ENCODE measurements around the gene KCNQ5. TPM values are rescaled to one million over a fixed set of nuclear protein-coding genes. Genes with fewer than 3 reads are reported as not detected.

The KCNQ5 gene
- total RNA-seq, 1 donor from 2014 or later: 0.39 TPM

DNA sequence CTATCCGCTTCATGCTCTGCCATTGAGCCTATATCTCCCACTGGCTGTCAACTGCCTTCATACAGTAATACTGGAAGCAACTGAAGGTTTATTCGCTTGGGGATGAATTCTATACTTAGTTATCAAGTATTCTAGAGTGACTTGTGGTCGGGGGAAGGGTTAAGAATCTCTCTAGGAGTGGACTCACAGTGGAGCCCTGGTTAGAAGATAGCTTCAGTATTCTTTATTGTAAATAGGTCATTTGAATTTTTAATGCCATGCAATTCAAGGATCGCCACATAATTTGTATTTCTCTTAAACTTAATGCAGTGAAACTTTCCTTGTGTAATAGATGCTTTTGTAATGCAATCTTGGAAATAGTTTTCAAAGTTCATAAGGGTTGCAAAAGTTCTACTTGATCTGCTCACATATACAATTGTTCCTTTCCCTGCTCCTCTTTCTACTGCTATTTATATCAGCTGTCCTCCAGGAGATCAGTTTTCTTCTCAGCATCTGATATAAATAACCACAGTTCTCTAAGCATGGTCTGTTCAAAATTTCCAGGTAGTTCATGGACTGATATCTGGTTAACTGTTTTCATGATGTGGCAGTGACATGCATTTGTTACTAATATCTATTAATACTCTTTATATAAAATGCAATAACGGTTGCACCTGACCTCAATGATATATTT is 120.3 kb downstream of the KCNQ5 start:
- DNase-seq: no peak

DNA sequence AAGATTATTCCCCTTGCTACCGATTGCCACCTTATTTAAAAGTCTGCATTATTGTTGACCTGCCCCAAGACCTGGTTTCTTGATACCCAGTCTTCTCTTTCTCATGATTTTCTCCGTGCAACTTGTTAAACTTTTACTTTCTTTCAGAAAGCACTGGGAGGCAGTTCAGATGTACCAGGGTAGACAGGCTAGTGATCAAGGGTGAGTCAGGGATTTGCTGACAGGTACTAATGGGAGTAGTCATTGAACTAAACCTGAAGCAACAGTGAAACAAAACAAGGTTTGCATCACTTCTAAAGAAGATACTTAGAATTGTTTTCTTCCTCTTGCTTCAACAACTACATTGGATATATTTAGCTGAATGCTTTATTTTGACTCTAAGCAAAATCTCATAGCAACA is 124.4 kb downstream of the KCNQ5 start:
- no peak for DNase-seq

DNA sequence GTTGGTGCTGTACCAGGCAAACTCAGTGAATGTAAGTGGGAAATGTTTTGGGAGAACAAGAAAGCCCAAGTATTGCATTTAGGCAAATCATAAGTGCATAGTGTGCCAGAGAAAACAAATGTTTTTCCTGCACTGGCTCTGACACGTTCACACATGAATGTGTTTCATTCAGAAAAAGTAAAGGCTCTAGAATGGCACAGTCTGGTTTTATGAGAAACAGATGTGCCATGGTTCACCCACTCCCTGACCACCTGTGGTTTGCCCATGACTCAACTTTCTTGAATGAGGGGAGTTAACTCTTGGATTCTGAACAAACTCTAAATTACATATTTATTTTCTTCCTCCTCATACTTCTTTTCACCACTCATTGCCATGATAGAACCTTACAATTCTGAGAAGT is 126.9 kb downstream of the KCNQ5 start:
- DNase-seq: no peak

DNA sequence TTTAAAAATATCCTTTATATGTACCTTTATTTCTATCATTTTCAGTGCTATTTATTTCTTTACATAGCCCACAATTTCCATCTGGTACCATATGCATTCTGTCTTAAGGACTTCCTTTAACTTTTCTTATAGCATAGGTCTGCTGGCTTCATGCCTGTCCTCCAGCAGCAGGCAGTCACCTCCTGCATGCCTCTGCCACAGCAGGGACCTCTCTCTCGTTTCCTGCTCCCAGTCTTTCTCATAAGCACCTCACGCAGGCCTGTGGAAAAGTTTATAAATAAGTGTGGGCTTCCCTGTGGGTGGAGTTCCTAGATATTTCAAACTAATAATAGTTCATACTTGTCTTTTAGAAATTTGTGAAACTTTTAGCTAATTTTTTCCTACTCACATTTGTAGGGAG is 133.9 kb downstream of the KCNQ5 start:
- DNase-seq: no peak

DNA sequence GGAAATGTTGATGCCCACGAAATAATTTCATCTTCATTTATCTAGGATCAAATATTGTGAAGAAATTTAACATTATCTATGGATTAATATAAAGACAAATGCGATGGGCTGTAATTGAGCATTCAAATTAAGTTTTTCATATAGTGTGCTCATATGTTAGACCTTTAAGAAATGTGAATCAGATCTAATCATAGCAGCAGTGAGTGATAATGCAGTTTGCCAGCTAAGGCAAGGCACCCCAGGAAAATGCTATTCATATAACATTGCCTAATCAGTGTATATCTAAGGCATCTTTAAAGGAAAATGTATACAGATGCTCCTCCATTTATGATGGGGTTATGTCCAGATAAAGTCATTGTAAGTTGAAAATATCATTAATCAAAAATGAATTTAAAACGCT is 135.2 kb downstream of the KCNQ5 start:
- DNase-seq: no peak

DNA sequence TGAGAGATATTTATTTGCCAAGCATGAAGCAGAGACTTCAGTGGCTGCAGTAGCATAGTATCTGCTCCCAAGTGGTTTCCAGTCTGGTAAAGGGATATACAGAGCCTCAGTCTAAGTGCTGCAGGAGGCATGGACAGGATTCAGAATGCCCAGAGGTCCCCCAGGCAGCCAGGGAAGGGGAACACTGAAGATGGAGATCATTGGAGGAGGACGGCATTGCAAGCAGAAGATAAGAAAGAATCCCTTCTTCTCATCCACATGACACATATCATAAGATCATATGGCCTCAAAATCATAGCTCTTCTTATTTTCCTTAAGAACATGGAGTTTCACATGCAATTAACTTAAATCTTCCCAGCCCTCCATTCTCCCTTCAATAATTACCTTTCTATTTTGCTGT is 136.1 kb downstream of the KCNQ5 start:
- DNase-seq: no peak

- DNase-seq: no peak
Observed at GRCh38 chr6:72758901-72759300, 137.0 kb downstream of the KCNQ5 start.

DNA sequence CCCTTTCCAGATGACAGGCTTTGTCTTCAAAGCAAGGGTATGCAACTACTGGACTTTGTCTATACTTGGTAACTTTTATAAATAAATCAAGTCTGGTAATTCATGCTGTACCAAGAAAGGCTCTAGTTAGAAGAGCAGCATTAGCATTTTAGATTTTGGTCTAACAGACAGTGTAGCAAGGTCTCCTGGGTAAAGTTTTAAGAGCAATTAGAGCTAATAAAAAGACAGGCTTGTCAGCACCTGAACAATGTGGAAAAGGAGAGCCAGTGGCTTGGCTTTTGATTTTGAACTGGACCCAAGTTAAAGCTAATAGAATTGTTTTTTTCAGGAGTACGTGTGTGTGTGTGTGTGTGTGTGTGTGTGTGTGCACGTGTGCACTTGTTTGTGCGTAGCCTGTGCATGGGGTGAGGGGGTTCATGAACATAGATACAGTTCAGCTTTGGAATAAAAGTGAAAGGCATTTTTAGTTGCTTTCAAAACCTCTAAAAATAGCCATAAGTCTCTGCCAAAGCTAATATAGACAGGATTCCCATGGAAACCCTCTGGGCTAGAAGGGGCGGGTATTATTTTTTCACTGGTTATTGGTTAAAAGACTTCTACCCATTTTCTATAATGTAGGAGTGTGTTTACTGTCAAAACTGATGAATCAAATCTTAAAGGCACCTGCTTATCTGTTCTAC is 138.4 kb downstream of the KCNQ5 start:
- no peak for DNase-seq

GRCh38 chr6:72761761-72762160 is 139.9 kb downstream of the KCNQ5 start:
- no peak for DNase-seq

- DNase-seq: no peak
Observed at GRCh38 chr6:72769459-72770125, 147.7 kb downstream of the KCNQ5 start.

GRCh38 chr6:72770959-72771358 is 149.1 kb downstream of the KCNQ5 start:
- no peak for DNase-seq

GRCh38 chr6:72776456-72776855 is 154.6 kb downstream of the KCNQ5 start:
- DNase-seq: no peak

GRCh38 chr6:72781624-72782023 is 159.8 kb downstream of the KCNQ5 start:
- no peak for DNase-seq

GRCh38 chr6:72783035-72783434 is 161.2 kb downstream of the KCNQ5 start:
- no peak for DNase-seq

DNA sequence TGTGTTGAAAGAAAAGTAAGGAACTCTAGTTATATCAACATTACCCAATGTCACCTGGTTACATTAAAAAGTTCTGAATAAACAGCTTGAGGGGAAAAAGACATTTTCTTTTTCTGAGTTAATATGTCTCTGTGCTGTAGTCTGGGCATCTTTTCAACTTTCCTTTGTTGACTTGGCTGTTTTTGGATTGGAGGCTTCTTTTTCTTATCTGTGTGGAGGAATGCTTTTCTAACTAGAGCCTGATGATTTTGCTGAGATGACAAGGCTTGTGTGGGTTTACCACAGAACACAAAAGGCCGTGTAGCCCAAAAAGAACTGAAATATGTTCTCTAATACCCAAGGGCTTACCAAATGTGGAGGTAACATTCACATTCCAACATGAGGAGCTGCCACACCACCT is 161.8 kb downstream of the KCNQ5 start:
- peak; percentile 12 for DNase-seq

GRCh38 chr6:72784071-72784470 is 162.2 kb downstream of the KCNQ5 start:
- DNase-seq: no peak

- DNase-seq: no peak
Observed at GRCh38 chr6:72784581-72784980, 162.7 kb downstream of the KCNQ5 start.

DNA sequence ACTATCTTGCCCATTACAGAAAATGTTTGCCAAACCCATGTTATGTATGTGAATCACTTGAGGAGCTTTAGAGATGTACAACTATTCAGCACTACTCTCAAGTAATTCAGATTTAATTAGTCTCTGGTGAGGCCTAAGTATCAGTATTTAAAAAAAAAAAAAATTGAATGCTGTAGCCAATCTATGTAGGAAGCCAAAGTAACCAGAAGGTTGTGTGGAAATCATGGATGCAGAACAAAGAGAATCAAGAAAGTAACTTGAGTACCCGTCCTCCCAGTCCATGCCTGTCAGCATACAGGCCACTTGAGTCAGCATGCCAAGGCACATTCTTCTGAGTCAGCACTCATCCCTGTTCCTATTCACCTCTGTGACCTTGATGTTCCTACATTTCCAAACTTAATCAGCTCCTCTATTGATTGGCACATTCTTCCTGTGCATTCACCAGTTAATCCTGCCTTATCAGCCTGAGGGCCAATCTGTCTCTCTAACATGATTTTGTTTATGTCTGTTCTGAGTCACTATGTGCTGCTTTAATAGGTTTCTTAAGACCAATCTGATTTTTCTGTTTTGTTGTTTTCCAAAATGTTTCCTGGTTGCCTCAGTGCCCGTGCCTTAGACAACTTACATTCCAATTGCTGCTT is 165.6 kb downstream of the KCNQ5 start:
- no peak for DNase-seq

DNA sequence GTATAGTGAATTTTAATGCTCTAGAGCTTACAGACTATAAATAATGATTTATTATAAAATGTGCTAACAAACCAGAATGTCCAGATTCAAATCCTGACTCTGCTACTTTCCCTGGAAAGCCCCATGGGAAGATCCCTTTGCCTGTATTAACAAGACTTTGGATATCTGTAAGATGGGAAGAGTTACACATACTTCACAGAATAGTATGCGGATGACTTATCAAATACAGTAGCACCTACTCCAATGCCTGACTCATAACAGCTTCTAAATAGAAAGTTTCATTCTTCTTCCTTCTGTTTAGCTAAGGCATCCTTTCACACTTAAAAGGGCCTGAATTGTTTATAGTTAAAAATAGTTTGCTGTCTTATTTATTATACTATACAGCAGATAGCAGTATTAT is 166.3 kb downstream of the KCNQ5 start:
- DNase-seq: no peak

GRCh38 chr6:72789145-72789544 is 167.3 kb downstream of the KCNQ5 start:
- DNase-seq: no peak

DNA sequence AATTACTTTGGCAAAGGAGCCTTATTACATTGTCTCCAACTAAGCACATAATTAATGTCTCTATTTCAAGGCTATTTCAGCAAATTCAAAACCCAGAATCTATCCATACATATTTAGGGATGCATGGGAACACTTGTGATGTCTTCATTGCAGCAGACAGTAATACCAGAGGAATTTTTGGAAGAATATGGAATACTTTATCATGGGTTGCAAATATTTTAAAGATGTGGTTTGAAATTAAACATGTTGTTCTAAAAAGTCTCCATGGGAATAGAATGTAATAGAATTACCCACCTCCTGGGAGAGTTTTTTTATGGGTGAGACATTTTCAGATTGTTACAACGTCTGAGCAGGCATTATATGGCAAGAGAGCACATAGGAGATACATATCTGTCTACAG is 170.8 kb downstream of the KCNQ5 start:
- no peak for DNase-seq

GRCh38 chr6:72793641-72794395 is 172.0 kb downstream of the KCNQ5 start:
- DNase-seq: no peak

- DNase-seq: no peak
Observed at GRCh38 chr6:72798196-72798595, 176.3 kb downstream of the KCNQ5 start.

Data from skin of body (tissue), 2 donors.